DND-41 (cell line): ENCODE results near the gene DENND6B.

Experiments used
- EZH2 ChIP-seq: IDR thresholded peaks from 3 replicates; pipeline ENCODE4 v1.6.1; 2012; ENCODE audit warnings: borderline replicate concordance, low read depth, mild to moderate bottlenecking, moderate library complexity, low read length, inconsistent platforms; ENCODE audit not compliant: severe bottlenecking
- TF ChIP-seq, protein P1 (sequence below): IDR thresholded peaks from 2 replicates; pipeline ENCODE4 v1.5.1; 2012; ENCODE audit warnings: borderline replicate concordance, low read length, moderate library complexity, mild to moderate bottlenecking; ENCODE audit not compliant: poor library complexity, severe bottlenecking; ENCODE audit errors: extremely low read depth

DNA sequence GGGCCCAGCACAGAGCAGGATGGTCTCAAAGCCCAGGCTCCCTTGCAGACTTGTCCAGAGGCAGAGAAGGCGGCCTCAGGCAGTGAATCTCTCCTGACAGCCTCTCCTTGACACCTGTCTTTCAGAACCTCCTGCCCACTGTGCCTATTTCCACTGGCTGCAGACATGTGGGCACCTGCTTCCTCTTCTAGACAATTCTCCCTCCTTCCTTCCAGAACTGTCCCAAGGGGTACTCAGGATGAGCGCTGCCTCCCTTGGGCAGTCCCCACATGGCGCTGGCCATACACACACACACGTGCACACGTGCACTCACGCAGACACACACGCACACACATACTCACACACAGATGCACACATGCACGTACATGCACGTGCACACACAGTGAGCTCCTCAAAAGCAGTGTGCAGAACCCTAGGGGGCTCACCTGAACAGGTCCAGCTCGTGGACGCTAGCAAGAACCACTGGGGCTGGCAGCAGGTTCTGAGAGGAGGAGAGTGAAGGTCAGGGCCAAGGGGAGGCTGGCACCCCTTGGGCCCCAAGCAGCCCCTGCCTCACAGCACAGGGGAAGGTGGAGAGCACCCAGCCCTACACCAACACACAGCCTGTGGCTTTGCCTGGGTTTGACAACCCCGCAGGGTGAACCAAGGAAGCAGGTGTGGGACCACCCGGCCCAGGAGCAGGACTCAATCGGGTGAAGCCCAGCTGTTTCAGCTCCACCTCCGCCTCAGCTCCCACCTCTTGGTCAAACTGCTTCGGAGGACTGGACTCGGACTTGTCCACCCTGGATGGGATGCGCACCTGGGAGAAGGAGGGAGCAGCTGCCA, 11.3 kb downstream of the DENND6B start:
- no peak for TF ChIP-seq EZH2
- TF ChIP-seq, protein P1, sequence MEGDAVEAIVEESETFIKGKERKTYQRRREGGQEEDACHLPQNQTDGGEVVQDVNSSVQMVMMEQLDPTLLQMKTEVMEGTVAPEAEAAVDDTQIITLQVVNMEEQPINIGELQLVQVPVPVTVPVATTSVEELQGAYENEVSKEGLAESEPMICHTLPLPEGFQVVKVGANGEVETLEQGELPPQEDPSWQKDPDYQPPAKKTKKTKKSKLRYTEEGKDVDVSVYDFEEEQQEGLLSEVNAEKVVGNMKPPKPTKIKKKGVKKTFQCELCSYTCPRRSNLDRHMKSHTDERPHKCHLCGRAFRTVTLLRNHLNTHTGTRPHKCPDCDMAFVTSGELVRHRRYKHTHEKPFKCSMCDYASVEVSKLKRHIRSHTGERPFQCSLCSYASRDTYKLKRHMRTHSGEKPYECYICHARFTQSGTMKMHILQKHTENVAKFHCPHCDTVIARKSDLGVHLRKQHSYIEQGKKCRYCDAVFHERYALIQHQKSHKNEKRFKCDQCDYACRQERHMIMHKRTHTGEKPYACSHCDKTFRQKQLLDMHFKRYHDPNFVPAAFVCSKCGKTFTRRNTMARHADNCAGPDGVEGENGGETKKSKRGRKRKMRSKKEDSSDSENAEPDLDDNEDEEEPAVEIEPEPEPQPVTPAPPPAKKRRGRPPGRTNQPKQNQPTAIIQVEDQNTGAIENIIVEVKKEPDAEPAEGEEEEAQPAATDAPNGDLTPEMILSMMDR, result no peak
